ENCODE measurements around the gene TBX5. TPM values are rescaled to one million over a fixed set of nuclear protein-coding genes. Genes with fewer than 3 reads are reported as not detected.

Gene TBX5
- total RNA-seq: not detected in 2 replicates

DNA sequence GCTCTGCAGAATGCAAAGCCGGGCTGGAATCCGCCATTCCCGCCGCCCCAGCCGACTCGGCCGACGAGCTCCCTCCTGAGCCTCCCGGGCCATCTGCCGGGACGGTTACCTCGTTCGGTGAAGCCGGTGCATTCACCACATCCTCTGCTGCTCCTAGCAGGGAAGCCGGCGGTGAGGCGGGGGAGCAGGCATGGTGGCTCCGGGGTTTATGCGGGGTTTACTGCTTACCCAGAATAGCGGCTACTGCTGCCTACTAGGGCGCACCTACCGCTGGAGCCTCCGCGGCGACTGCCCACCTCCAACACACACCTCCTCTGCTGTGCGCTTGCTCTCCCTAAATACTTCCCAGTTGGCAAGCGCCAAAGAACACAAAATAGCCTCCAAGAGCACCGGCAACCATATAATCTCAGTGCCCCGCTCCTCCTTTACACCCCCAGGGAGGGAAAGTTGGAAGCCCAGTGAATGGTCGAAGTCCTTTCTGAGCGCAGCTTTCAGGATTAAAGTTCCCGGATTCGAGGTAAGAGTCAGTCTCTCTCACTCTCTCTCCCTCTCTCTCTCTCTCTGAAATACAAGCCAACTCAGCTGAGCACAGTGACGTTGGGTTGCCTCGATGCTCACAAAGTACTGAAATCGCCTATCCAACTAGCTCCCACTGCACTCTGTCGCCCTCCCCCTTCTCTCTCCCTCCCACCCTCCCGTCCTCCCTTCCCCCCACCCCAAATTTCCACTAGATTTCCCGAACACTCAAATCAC is at the start of gene TBX5:
Gene TBX5, minus strand, starts transcription at position 626 of the 753 bp plus-strand sequence. CDS start 2,246 bp downstream, outside the sequence.
- no peak for DNase-seq (ENCODE audit: low read depth)

DNA sequence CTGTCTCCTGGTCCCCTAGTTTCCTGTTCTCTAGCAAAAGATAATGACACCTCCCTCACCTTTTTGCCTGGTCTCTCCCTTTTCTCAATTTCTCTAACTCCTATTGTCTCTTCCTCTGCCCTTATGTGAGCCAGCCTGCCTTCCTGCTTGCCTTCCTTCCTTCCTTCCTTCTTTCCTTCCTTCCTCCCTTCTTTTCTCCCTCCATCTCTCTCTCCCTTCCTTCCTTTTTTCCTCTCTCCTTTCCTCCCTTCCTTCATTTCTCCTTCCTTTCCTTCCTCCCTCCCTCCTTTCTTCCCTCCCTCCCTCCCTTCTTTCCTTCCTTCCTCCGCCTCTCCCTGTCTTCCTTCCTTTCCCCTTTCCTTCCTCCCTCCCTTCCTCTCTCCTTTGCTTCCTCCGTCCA is 45.7 kb upstream of the TBX5 start:
- DNase-seq (ENCODE audit: low read depth): no peak

DNA sequence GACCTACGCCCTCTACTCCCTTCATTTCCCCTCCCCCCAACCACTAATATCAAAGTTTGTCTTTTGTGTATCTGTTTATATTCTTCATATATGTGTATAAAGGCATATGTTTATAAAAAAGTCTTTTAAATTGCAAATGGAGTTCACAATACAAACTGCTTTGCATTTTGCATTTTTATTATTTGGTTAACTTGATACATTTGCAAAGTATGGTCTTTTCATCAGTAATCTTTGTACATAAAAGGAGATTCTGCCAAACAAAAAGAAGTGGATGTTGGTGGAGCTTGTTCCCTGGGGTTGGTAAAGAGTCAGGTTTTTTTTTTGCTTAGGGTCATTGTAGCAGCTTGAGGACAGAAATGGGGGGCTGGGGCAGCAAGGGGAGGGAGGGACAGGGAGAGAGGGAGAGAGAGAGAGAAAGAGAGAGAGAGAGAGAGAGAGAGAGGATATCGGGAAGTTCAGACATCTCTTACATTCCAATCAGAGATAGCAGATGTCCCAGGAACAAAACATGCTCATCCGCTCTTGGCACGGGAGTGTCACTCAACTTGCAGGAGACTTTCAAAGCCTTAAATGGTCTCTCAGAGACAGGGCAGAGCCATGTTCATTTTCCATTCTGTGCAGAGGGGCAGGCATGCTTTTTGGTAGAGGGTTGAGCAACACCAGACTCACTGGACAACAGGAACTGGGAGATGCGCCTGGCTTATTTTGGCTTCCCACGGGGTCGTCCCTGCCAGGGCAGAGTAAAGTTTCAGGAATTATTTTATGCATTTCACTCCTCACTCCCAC is 44.8 kb upstream of the TBX5 start:
- DNase-seq (ENCODE audit: low read depth): no peak

DNA sequence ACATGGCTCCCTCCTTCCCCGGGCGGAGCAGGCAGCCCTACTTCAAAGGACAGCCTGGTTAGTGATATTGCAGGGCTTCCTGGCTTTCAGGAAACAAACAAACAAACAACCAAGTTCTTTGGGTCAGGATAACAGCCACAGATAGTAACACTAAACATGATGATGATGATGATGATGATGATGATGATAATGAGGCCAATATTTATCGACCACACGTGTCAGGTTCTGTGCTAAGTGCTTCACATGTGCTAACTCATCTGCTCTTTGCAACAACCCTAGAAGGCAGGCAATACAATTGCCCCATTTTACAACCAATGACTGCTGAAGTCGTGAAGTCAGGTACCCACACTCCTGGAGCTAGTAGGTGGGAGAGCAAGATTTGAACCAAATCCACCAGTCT is 44.1 kb upstream of the TBX5 start:
- no peak for DNase-seq (ENCODE audit: low read depth)

DNA sequence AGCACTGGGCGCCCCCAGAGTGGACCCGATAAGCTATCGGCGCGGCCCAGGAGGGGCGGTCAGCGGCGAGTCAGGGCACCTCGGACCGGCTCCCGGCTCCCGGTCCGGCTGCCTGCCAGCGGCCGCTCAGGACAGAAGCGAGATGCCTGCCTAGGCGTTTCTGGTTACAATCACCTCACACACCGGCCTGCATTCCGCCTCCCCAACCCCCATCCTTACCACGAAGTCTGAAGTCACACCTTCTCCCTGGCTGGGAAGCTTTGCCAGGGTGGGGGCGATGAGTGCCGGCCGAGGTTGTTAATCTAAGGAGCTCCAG is 42.6 kb upstream of the TBX5 start:
- DNase-seq (ENCODE audit: low read depth): no peak

DNA sequence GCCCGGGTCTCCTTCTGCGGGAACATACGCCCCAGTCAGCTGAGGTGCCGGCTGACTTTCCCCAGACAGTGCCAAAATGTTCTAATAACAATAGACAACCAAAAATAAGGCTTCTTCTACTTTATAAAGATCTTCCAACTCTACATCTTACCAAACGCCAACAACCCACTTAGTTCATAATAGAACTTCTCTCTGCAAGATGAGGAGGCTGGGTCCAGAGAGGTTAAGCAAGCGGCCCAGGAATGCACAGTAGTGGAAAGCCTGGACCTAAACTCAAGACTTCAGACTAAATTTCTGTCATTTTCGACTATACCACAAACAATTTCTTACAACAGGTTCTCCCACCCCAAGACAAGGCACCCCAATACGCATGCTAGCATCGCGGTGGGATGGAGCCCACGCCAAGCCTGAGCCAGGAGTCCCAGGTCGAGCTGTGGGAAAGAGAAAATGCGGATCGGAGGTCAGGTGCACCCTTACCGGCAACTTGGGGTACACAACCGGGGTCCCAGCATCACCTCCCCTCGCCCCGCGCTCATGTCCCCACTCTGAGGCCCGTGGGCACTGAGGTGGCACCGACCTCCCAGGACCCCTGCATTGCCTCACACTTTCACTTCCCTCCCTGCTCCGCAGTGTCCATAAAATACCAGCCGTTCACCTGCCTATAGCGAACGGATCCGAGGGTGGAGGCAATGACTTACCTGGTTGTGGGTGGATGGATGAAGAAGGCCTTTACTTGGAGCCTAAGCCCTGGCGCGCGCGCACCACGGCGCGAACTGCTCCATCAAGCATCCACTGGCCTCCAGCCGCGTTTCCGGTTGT is 42.1 kb upstream of the TBX5 start:
- DNase-seq (ENCODE audit: low read depth): no peak

DNA sequence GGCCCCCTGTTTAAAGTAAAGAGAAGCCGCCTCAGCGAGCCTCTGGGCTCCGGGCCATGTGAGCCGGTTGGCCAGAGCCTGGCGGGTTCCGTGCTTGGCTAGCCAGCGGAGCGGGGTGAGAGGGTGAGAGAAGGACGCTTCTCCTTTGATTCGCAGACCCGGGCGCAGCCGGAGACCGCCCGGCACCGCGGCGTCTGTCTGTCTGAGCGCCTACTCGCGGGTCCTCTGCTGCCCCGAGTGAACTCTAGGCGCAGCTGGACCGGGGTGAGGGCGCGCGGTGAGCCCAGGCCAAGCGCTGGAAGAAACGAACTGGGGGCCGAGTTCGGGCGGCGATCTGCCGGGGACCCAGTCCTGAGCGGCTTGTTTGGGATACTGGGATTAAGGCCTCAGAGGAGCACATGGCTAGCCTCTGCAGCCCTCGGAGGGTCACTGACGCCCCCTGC is 41.4 kb upstream of the TBX5 start:
- DNase-seq (ENCODE audit: low read depth): no peak

DNA sequence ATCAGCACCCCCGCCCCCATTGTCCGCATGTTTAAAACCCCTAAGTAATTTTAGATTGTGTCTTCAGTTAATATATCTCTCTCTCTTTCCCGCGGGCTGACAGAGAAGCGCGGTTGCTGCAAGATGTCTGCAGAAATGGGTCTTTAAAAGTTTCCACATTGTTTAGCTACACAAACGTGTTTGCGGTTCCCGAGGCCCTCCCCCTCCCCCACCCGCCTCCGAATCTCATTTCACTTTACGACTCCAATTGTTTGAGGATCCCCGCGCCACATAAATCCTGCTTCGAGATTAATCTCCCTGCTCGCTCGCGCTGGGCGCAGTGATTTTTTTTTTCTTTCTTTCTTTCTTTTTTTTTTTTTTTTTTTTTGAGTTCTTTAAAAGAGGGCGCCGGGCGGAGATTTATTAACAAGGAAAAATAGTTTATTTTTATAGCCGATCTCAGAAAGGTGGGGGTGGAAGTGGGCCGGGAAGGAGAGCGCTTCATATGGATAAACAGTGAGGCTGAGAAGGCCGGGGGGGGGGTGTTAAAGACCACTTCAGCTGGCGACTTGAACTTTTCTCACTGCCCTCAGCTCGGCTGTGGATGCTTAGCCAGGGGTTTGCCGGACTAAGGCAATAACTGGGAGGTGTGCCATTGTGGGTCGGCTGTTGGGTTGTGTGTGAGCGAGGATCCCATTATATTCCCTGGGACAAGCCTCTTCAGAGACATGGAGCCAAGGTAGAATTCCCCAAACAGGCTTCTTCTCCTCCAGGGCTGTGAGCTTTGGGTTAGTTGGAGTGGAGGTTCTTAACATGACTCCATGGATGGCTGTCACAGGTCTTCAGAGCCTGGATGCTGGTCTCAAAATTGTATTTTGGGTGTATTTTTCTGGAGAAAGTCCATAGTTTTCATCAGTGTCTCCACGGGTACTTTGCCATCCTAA is 39.7 kb upstream of the TBX5 start:
- DNase-seq (ENCODE audit: low read depth): no peak

DNA sequence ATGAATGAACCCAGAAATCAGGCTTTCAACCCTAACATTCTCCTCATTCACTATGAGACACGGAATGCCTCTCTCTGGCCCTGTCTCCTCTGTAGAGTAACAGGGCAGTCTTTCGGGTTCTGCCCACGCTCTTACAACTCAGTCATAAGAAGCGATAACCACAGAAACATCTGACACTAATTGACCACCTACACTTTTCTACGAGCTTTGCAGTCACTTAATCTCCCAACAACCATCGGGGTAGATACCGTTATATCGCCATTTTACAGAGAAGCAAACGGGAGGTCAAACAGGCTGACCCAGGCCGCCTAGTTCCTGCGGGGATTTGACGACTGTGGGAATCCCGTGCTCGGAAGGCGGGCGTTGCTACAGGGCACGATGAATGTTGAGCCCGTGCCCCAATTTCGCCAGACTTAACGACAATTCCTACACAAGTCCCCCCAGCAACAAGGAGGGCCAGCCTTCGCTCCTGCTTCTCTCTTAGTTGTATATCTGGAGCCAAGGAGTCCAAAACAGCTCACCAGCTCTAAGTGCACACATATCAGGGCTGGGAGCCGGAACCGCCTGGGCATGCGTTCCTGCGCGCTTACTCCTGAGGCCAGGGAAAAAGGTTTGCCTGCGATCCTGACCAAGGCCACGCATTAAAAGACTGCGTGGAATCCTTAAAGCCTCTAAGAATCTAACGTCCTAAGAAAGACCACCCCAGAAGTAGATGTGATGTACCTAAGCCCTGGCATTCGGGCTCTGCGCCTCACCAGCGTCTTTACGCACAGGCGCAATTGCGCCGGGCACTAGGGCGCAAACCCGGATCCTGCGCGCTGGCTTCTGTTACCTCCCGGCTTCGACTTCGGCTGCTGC is 38.7 kb upstream of the TBX5 start:
- no peak for DNase-seq (ENCODE audit: low read depth)

DNA sequence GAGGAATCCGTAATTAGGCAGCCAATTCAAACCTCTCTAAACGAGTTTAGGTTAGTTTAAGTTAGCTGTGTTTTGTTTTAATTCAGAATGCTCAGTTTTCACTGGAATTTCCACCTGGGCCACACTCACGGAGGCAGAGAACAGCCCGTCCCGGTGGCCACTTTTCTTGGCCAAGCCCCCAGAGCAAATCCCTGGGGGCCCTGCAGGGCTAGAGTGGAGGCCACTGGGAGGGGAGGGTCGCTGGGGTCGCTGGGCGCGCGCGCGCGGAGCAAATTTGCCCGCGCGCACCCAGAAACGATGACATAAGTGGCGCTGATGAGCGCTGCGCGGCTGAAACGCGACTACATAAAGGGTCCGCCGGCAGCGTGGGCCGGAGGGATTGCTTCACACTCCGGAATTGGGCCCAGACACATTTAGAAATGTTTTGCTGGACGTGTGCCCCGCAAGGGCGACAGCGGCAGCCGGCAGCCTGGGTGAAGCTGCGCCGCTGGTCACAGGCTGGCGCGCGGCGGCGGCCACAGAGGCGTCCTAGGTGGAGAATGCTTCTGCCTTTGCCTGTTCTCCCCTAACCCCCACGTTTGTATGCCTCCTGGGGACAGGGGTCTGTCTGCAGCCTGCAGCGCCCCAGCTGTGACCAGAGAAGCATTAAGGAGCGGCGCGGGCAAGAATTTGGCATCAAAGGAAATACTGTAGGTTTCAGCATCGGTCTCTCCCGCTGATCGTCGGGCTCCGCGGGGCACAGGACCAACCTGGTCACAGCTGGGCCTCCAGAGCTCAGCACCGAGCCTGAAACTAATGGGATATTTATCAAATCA is 37.9 kb upstream of the TBX5 start:
- no peak for DNase-seq (ENCODE audit: low read depth)

DNA sequence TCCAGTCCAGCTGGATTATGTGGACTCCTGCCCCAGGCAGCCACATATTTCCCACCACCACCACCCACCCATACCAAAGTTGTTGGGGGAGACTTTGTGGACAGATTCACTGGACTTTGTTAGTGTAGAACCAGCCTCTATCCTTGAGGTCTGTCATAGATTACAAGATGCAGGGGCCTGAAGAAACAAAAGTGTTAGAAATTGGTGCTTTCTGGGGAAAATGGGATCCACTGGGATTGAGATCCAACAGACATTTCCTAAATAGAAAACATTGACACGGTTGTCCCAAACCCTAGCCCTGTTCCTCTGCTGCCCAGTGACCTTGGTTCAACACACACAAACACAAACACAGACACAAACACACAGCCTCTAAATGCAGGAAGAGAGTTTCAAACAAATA is 36.6 kb upstream of the TBX5 start:
- no peak for DNase-seq (ENCODE audit: low read depth)

DNA sequence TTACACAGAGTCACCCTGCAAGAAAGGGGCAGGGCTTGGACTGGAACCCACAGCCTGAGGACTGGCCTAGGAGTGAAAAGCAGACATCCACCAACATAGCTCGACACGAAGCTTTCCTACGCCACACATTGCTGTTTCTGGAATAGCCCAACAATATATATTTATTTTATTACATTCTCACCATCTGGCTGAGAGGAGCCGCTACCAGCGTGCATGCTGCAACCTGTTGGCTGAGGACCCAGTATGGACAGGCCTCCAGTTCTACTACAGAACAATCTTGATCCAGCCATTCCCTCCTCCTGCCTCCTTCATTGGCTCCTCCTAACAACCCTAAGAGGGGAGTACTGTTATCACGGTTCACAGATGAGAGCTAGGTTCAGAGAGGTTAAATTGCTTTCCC is 35.6 kb upstream of the TBX5 start:
- DNase-seq (ENCODE audit: low read depth): no peak

DNA sequence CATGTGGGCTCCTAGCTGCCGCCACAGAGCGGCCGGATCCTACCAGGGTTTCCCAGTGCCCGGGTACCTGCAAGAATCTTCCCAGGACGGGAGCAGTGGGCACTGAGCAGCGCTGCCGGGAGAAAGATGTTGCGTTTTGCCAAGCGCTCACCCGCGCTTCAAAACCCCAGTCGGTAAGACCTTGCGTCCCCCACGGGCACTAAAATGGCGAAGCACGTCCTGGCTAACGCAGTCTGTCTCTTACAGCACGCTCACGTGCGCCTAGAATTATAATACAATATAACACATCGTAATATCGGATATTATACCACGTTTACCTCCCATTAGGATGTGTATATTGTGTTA is 35.1 kb upstream of the TBX5 start:
- DNase-seq (ENCODE audit: low read depth): no peak

DNA sequence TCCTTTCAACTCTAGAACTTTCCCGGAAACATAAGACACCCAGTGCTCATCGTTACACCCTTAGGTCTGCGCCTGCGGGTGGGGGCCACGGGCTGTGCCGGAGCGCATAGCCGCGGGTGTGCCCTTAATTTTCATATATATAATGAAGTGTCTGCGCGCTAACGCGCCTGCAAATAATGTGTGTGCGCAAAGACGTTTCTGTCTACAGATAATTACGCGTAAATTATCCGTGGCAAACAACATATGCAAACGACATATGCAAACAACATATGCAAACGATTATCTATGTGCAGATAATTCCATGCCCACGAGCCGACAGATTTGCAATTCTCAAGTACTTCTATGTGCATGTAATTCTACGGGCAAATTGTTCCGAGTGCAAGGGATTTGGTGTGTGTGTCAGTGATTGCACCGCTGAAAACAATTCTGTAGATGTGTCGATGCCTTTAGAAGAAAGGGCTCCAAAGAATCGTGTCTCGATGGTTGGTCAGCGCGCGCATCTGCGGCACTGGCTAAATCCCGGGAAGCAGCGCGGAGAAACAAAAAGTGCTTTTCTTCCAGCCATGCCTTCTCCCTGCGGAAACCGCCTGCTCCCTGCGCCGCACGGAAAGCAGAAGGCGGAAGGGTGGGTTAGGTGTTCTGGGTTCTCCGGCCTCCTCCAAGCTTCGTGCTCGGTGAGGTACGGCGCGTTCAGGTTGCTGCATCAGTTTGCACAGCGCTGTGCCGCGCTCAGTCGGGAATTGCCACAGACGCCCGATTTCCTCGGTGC is 34.5 kb upstream of the TBX5 start:
- no peak for DNase-seq (ENCODE audit: low read depth)

DNA sequence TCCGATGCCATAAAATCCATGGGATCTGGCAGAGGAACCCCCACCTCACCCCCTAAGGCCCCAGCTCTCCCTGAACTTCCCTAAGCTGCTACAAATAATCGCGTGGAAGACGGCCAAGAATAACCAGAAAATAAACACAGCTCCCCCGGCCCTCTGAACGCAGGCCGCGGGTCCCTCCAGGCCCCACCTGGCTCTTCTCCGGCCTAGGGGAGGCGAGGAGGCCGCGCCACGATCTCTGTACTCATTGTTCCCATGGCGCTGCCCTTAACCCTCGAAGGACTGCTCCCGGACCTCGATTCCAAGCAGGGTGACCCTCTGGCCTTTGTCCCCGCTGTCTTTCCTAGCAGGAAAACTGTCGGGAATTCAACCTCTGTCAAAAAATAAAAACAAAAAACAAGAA is 33.9 kb upstream of the TBX5 start:
- no peak for DNase-seq (ENCODE audit: low read depth)

DNA sequence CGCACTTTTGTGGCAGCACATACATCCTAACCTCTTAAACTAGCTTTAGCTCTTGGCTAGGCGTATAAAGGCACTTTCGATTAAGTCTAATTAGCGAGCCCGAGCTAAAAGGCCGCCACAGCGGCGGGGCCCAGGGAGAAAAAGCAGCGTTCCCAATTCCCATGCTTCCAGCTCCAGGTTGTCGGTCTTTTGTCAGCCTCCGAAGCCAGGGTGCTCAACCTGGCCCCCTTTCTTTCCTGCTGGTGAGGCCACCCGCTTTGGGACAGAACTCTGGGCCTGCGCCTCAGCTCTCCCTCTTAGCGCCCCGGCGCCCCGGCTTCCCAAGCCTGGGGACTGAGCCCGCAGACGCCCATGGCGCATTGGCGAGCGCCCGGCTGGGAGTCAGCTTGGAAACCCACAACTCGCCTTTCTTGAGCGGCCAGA is 33.3 kb upstream of the TBX5 start:
- DNase-seq (ENCODE audit: low read depth): no peak

DNA sequence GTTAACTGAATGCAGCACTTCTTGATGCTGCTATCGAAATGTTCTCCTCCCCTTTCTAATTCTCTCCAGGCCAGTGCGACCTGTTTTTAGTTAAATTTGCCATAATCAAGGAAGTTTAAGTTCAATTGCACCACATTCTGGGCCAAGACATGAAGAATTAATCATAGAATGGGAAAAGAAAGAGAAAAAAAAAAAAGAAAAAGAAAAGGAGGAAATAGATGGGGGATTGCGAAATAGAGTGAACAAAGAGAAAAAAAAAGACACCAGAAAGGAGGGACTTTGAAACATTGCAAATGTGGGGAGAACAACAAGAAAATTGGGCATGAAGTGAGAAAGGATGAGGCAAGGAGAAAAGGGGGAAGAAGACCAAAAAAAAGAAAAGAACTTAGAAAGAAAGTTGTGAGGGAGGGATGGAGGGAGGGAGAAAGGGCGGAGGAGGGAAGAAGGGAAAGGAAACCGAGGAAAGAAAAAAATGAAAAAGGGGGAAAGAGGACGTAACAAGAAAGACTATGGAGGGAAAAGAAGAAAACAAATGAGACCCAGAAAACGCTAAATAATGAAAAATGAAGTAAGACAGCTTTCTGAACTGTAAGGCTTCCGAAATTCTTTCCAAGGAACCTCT is 32.8 kb upstream of the TBX5 start:
- no peak for DNase-seq (ENCODE audit: low read depth)

DNA sequence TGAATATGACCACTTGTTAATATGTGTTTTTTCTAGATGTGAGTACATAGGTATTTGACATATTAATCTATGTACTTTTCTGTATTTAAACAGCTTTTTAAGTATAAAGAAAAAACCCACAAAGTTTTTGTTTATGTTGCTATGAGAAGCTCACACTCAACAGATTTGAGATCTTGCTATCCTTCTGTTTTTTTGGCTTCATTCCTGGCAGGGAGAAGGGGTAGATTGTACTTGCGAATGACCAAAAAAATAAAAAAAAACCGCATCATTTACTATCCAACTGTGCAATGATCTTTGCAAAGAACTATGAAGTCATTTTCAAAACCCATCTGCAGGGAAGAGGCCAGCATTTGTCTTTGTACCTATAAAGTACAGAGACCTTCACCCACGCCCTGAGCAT is 28.4 kb upstream of the TBX5 start:
- DNase-seq (ENCODE audit: low read depth): no peak

DNA sequence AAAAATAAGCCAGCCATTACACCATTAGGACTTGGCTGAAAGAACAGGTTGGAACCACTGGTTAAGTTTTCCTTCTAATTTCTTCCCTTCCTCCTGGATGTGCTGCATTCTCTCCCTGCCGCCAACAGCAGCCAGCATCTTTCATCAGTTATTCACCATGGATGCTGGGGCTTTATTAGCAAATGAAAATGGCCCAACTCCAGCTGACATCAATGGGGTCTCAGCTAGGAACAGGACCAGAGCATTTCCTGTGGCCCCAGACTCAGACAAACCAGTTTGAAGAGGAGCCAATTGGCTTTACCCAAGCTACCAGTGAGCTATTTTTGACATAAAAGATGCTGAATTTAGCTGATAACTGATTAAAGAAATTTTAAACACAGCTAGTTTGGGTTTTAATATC is 26.0 kb upstream of the TBX5 start:
- DNase-seq (ENCODE audit: low read depth): no peak

Data from renal cortical epithelial cell (primary cell).